GM23338 (cell line): ENCODE data around the gene SRCIN1.

Source experiments
- CREB1 ChIP-seq: fragments of 250-450 bp; sonication (Bioruptor Pico); IDR thresholded peaks from 2 replicates; pipeline ENCODE4 v1.5.0; 2020; ENCODE audit warnings: low read depth, mild to moderate bottlenecking, moderate library complexity
- CTCF ChIP-seq, 2 experiments: fragments of 200-600 bp in 1 of 2; sonication (generic) in 1 of 2; conservative IDR thresholded peaks; 2 replicates each; pipeline versions ENCODE4 v1.5.1 to v1.6.1; 2016 to 2017; ENCODE audit warnings: antibody characterized with exemption in 2 of 2, low read depth in 2 of 2, mild to moderate bottlenecking in 2 of 2, moderate library complexity in 1 of 2
- EZH2 ChIP-seq: fragments of 200-600 bp; sonication (generic); IDR thresholded peaks from one replicate; pipeline ENCODE4 v1.8.0; 2017; ENCODE audit warnings: antibody characterized with exemption, mild to moderate bottlenecking, low read depth; ENCODE audit not compliant: unreplicated experiment
- EZH2phosphoT487 ChIP-seq: fragments of 200-600 bp; sonication (generic); IDR thresholded peaks from one replicate; pipeline ENCODE4 v1.8.1; 2018; ENCODE audit warnings: antibody characterized with exemption; ENCODE audit not compliant: unreplicated experiment
- JUNB ChIP-seq: IDR thresholded peaks from one replicate; pipeline ENCODE4 v1.6.1; 2016; ENCODE audit warnings: antibody characterized with exemption; ENCODE audit not compliant: unreplicated experiment
- NANOG ChIP-seq: IDR thresholded peaks from 2 replicates; pipeline ENCODE4 v1.6.1; 2016; ENCODE audit warnings: antibody characterized with exemption, borderline replicate concordance
- POLR2AphosphoS5 ChIP-seq: IDR thresholded peaks from 2 replicates; pipeline ENCODE4 v1.6.1; 2016; ENCODE audit warnings: antibody characterized with exemption, low read depth
- REST ChIP-seq: IDR thresholded peaks from one replicate; pipeline ENCODE4 v1.6.1; 2018; ENCODE audit warnings: antibody characterized with exemption; ENCODE audit not compliant: unreplicated experiment
- ZNF114 ChIP-seq: fragments of 250-450 bp; sonication (Bioruptor Pico); IDR thresholded peaks from 2 replicates; pipeline ENCODE4 v1.5.0; 2020; ENCODE audit warnings: mild to moderate bottlenecking, moderate library complexity

GRCh38 chr17:38602956-38603785 is 2.6 kb downstream of the SRCIN1 start:
- TF ChIP-seq EZH2 (peak; percentile 12), CTCF (conservative IDR thresholded peaks at IDR 0.05; ENCODE audit: low read depth in 2 of 2) (no peak), NANOG (no peak), POLR2AphosphoS5 (no peak), REST (no peak), EZH2phosphoT487 (no peak), CREB1 (no peak), JUNB (no peak), ZNF114 (CRISPR knock-in tag) (no peak)
